Stimulated activated naive CD8-positive, alpha-beta T cell treated with anti-CD3 and anti-CD28 coated beads, Interleukin-15, amount 100 ng/mL, for 72 hours (primary cell): ENCODE data around the gene DHRS1.

Source experiments
- ATAC-seq: fragments of 150-1000 bp; cut with Tn5 transposase; 2 replicates; pipeline ENCODE4 v1.10.0; 2021; ENCODE audit warnings: mild to moderate bottlenecking, moderate library complexity
- DNase-seq, 2 donors: peaks; one replicate each; pipeline ENCODE4 v3.0.0; 2021 to 2022
- H3K27ac Mint-ChIP-seq, 2 donors: one replicate each; pipeline ENCODE4 v1.8.0; 2022; ENCODE audit warnings: mild to moderate bottlenecking in 2 of 2, mixed read lengths in 2 of 2, moderate library complexity in 2 of 2
- H3K27me3 Mint-ChIP-seq: one replicate; pipeline ENCODE4 v1.8.0; 2022; ENCODE audit warnings: mixed read lengths
- H3K4me1 Mint-ChIP-seq: one replicate; pipeline ENCODE4 v1.8.0; 2022; ENCODE audit warnings: mild to moderate bottlenecking, mixed read lengths
- H3K4me3 Mint-ChIP-seq, 2 donors: one replicate each; pipeline ENCODE4 v1.8.0; 2022; ENCODE audit warnings: mild to moderate bottlenecking in 2 of 2, mixed read lengths in 2 of 2, moderate library complexity in 1 of 2
- H3K9me3 Mint-ChIP-seq, 2 donors: one replicate each; pipeline ENCODE4 v1.8.0; 2022; ENCODE audit warnings: mixed read lengths in 2 of 2

The DHRS1 gene

GRCh38 chr14:24243336-24243836 lies 56.2 kb downstream of the DHRS1 start:
- Mint-ChIP-seq H3K4me3 (peak overlapping the region; percentile 93), H3K27ac (peak overlapping the region; percentile 99), H3K27me3 (no peaks in the 10 kb centered on the region), H3K4me1 (peaks cover 75% of the 10 kb centered on the region), H3K9me3 (no peaks in the 10 kb centered on the region)
- ATAC-seq (no peak), DNase-seq (no peak)

- peak overlapping the region; percentile 99 for H3K27ac Mint-ChIP-seq
- peaks cover 75% of the 10 kb centered on the region for H3K4me1 Mint-ChIP-seq
- no peaks in the 10 kb centered on the region for H3K9me3 Mint-ChIP-seq
- peak overlapping the region; percentile 93 for H3K4me3 Mint-ChIP-seq
- no peaks in the 10 kb centered on the region for H3K27me3 Mint-ChIP-seq
- DNase-seq (peak in 1 of 2 donors; percentile 93), ATAC-seq (peak; percentile 88)
Measured at GRCh38 chr14:24241829-24242443, 57.6 kb downstream of the DHRS1 start.
